ENCODE data around the gene RAB5B.
"Not testable (repeated sequence)": the region's sequence is repeated elsewhere in the genome, so short reads cannot be mapped to it uniquely, and the experiment has no call there.

Gene RAB5B

GRCh38 chr12:56029666-56030293 is 55.9 kb downstream of the RAB5B start:
- Histone ChIP-seq H3K4me1 (ENCODE audit: control insufficient read depth in 1 of 2, insufficient read depth in 2 of 2, low read length in 2 of 2) (peaks cover 2 to 8% of the 10 kb centered on the region in 2 donors), H3K9me3 (ENCODE audit: control insufficient read depth in 1 of 2, low read length in 2 of 2) (no peaks in the 10 kb centered on the region), H3K4me3 (ENCODE audit: low read depth in 1 of 2, low read length in 2 of 2) (no peak overlapping the region), H3K9ac (ENCODE audit: low read depth in 1 of 2, low read length in 2 of 2) (no peak overlapping the region), H3K36me3 (ENCODE audit: control insufficient read depth in 1 of 2, insufficient read depth in 2 of 2, low read length in 2 of 2) (peaks cover 12 to 31% of the 10 kb centered on the region in 2 donors), H3K27me3 (ENCODE audit: control insufficient read depth in 1 of 2, insufficient read depth in 2 of 2, low read length in 2 of 2) (no peaks in the 10 kb centered on the region), H3K27ac (ENCODE audit: low read depth, low read length) (no peak overlapping the region)

- H3K9me3 ChIP-seq (ENCODE audit: control insufficient read depth in 1 of 2, low read length in 2 of 2): no peaks in the 10 kb centered on the region
- no peak overlapping the region for H3K4me3 ChIP-seq (ENCODE audit: low read depth in 1 of 2, low read length in 2 of 2)
- H3K9ac ChIP-seq (ENCODE audit: low read depth in 1 of 2, low read length in 2 of 2): no peak overlapping the region
- peaks cover 2 to 8% of the 10 kb centered on the region in 2 donors for H3K4me1 ChIP-seq (ENCODE audit: control insufficient read depth in 1 of 2, insufficient read depth in 2 of 2, low read length in 2 of 2)
- H3K27me3 ChIP-seq (ENCODE audit: control insufficient read depth in 1 of 2, insufficient read depth in 2 of 2, low read length in 2 of 2): no peaks in the 10 kb centered on the region
- H3K36me3 ChIP-seq (ENCODE audit: control insufficient read depth in 1 of 2, insufficient read depth in 2 of 2, low read length in 2 of 2): peaks cover 13 to 32% of the 10 kb centered on the region in 2 donors
- no peak overlapping the region for H3K27ac ChIP-seq (ENCODE audit: low read depth, low read length)
Observed at GRCh38 chr12:56031987-56032386, 58.1 kb downstream of the RAB5B start.

- H3K27me3 ChIP-seq (ENCODE audit: control insufficient read depth in 1 of 2, insufficient read depth in 2 of 2, low read length in 2 of 2): no peaks in the 10 kb centered on the region
- no peak overlapping the region for H3K4me3 ChIP-seq (ENCODE audit: low read depth in 1 of 2, low read length in 2 of 2)
- H3K4me1 ChIP-seq (ENCODE audit: control insufficient read depth in 1 of 2, insufficient read depth in 2 of 2, low read length in 2 of 2): no peaks in the 10 kb centered on the region
- H3K9me3 ChIP-seq (ENCODE audit: control insufficient read depth in 1 of 2, low read length in 2 of 2): no peaks in the 10 kb centered on the region
- no peak overlapping the region for H3K27ac ChIP-seq (ENCODE audit: low read depth, low read length)
- no peak overlapping the region for H3K9ac ChIP-seq (ENCODE audit: low read depth in 1 of 2, low read length in 2 of 2)
- peaks cover 8 to 24% of the 10 kb centered on the region in 2 donors for H3K36me3 ChIP-seq (ENCODE audit: control insufficient read depth in 1 of 2, insufficient read depth in 2 of 2, low read length in 2 of 2)
Observed at GRCh38 chr12:56034586-56035332, 60.9 kb downstream of the RAB5B start.

GRCh38 chr12:56037161-56037560 is 63.3 kb downstream of the RAB5B start:
- Histone ChIP-seq H3K4me3 (ENCODE audit: low read depth in 1 of 2, low read length in 2 of 2) (no peak overlapping the region), H3K27me3 (ENCODE audit: control insufficient read depth in 1 of 2, insufficient read depth in 2 of 2, low read length in 2 of 2) (no peaks in the 10 kb centered on the region), H3K4me1 (ENCODE audit: control insufficient read depth in 1 of 2, insufficient read depth in 2 of 2, low read length in 2 of 2) (peaks cover 7% of the 10 kb centered on the region in 2 donors), H3K27ac (ENCODE audit: low read depth, low read length) (no peak overlapping the region), H3K9ac (ENCODE audit: low read depth in 1 of 2, low read length in 2 of 2) (no peak overlapping the region), H3K36me3 (ENCODE audit: control insufficient read depth in 1 of 2, insufficient read depth in 2 of 2, low read length in 2 of 2) (peaks cover 8 to 21% of the 10 kb centered on the region in 2 donors), H3K9me3 (ENCODE audit: control insufficient read depth in 1 of 2, low read length in 2 of 2) (no peaks in the 10 kb centered on the region)

GRCh38 chr12:56038022-56038655 is 64.3 kb downstream of the RAB5B start:
- H3K4me1 ChIP-seq (ENCODE audit: control insufficient read depth in 1 of 2, insufficient read depth in 2 of 2, low read length in 2 of 2): peaks cover 10 to 14% of the 10 kb centered on the region in 2 donors
- no peak overlapping the region for H3K4me3 ChIP-seq (ENCODE audit: low read depth in 1 of 2, low read length in 2 of 2)
- no peak overlapping the region for H3K27ac ChIP-seq (ENCODE audit: low read depth, low read length)
- H3K36me3 ChIP-seq (ENCODE audit: control insufficient read depth in 1 of 2, insufficient read depth in 2 of 2, low read length in 2 of 2): peaks cover 8 to 15% of the 10 kb centered on the region in 2 donors
- no peaks in the 10 kb centered on the region for H3K9me3 ChIP-seq (ENCODE audit: control insufficient read depth in 1 of 2, low read length in 2 of 2)
- no peak overlapping the region for H3K9ac ChIP-seq (ENCODE audit: low read depth in 1 of 2, low read length in 2 of 2)
- H3K27me3 ChIP-seq (ENCODE audit: control insufficient read depth in 1 of 2, insufficient read depth in 2 of 2, low read length in 2 of 2): no peaks in the 10 kb centered on the region

GRCh38 chr12:56040151-56040550 is 66.3 kb downstream of the RAB5B start:
- H3K27ac ChIP-seq (ENCODE audit: low read depth, low read length): no peak overlapping the region

GRCh38 chr12:56040963-56041551 is 67.2 kb downstream of the RAB5B start:
- Histone ChIP-seq H3K4me1 (ENCODE audit: control insufficient read depth in 1 of 2, insufficient read depth in 2 of 2, low read length in 2 of 2) (peaks cover 22 to 23% of the 10 kb centered on the region in 2 donors), H3K9me3 (ENCODE audit: control insufficient read depth in 1 of 2, low read length in 2 of 2) (no peaks in the 10 kb centered on the region), H3K9ac (ENCODE audit: low read depth in 1 of 2, low read length in 2 of 2) (peak overlapping the region; percentile 37 to 47), H3K27me3 (ENCODE audit: control insufficient read depth in 1 of 2, insufficient read depth in 2 of 2, low read length in 2 of 2) (no peaks in the 10 kb centered on the region), H3K4me3 (ENCODE audit: low read depth in 1 of 2, low read length in 2 of 2) (peak overlapping the region; percentile 82 to 98), H3K36me3 (ENCODE audit: control insufficient read depth in 1 of 2, insufficient read depth in 2 of 2, low read length in 2 of 2) (peaks cover 10 to 32% of the 10 kb centered on the region in 2 donors), H3K27ac (ENCODE audit: low read depth, low read length) (peak overlapping the region; percentile 58)

More at GRCh38 chr12:56040151-56040550, 66.3 kb downstream of the RAB5B start:
- peaks cover 22 to 23% of the 10 kb centered on the region in 2 donors for H3K4me1 ChIP-seq (ENCODE audit: control insufficient read depth in 1 of 2, insufficient read depth in 2 of 2, low read length in 2 of 2)
- H3K4me3 ChIP-seq (ENCODE audit: low read depth in 1 of 2, low read length in 2 of 2): no peak overlapping the region
- H3K9ac ChIP-seq (ENCODE audit: low read depth in 1 of 2, low read length in 2 of 2): no peak overlapping the region
- no peaks in the 10 kb centered on the region for H3K27me3 ChIP-seq (ENCODE audit: control insufficient read depth in 1 of 2, insufficient read depth in 2 of 2, low read length in 2 of 2)
- peaks cover 8 to 29% of the 10 kb centered on the region in 2 donors for H3K36me3 ChIP-seq (ENCODE audit: control insufficient read depth in 1 of 2, insufficient read depth in 2 of 2, low read length in 2 of 2)
- H3K9me3 ChIP-seq (ENCODE audit: control insufficient read depth in 1 of 2, low read length in 2 of 2): no peaks in the 10 kb centered on the region

- Histone ChIP-seq H3K27me3 (ENCODE audit: control insufficient read depth in 1 of 2, insufficient read depth in 2 of 2, low read length in 2 of 2) (no peaks in the 10 kb centered on the region), H3K36me3 (ENCODE audit: control insufficient read depth in 1 of 2, insufficient read depth in 2 of 2, low read length in 2 of 2) (peaks cover 10 to 31% of the 10 kb centered on the region in 2 donors), H3K4me3 (ENCODE audit: low read depth in 1 of 2, low read length in 2 of 2) (peak within 1 kb of the TSS; percentile 82 to 98), H3K27ac (ENCODE audit: low read depth, low read length) (peak within 1 kb of the TSS; percentile 70), H3K9ac (ENCODE audit: low read depth in 1 of 2, low read length in 2 of 2) (peak within 1 kb of the TSS; percentile 79 to 99), H3K9me3 (ENCODE audit: control insufficient read depth in 1 of 2, low read length in 2 of 2) (no peaks in the 10 kb centered on the region), H3K4me1 (ENCODE audit: control insufficient read depth in 1 of 2, insufficient read depth in 2 of 2, low read length in 2 of 2) (peaks cover 22 to 23% of the 10 kb centered on the region in 2 donors)
Observed at GRCh38 chr12:56041552-56042429, 67.9 kb downstream of the RAB5B start, which contains the start of gene RPS26. TSS of gene RPS26 (plus strand) at chr12:56041918. CDS start at chr12:56042167, 249 bp downstream.

GRCh38 chr12:56042430-56042813 is 68.5 kb downstream of the RAB5B start:
- not testable (repeated sequence) for H3K9me3 ChIP-seq (ENCODE audit: control insufficient read depth in 1 of 2, low read length in 2 of 2); H3K27me3 ChIP-seq (ENCODE audit: control insufficient read depth in 1 of 2, insufficient read depth in 2 of 2, low read length in 2 of 2)
- Histone ChIP-seq H3K36me3 (ENCODE audit: control insufficient read depth in 1 of 2, insufficient read depth in 2 of 2, low read length in 2 of 2) (peaks cover 10 to 31% of the 10 kb centered on the region in 2 donors), H3K27ac (ENCODE audit: low read depth, low read length) (peak overlapping the region; percentile 70), H3K4me3 (ENCODE audit: low read depth in 1 of 2, low read length in 2 of 2) (peak overlapping the region; percentile 82 to 98), H3K4me1 (ENCODE audit: control insufficient read depth in 1 of 2, insufficient read depth in 2 of 2, low read length in 2 of 2) (peaks cover 22 to 23% of the 10 kb centered on the region in 2 donors), H3K9ac (ENCODE audit: low read depth in 1 of 2, low read length in 2 of 2) (peak overlapping the region; percentile 79 to 99)
